DMS153 (cell line): ENCODE measurements around the gene CXCL13.
"Not testable (repeated sequence)": the region's sequence is repeated elsewhere in the genome, so short reads cannot be mapped to it uniquely, and the experiment has no call there.

ENCODE experiments used
- DNase-seq: peaks from one replicate; lab custom pipeline; 2025; lab: John Stamatoyannopoulos, UW

The CXCL13 gene

GRCh38 chr4:77605210-77605902, at the start of gene CXCL13:
Gene CXCL13, plus strand, starts transcription at chr4:77605820. Its CDS starts 46 bp downstream, at chr4:77605866.
- peak; percentile 37 for DNase-seq

GRCh38 chr4:77560170-77560569, 45.5 kb upstream of the CXCL13 start:
- no peak for DNase-seq

GRCh38 chr4:77561720-77562119, 43.9 kb upstream of the CXCL13 start:
- not testable (repeated sequence) for DNase-seq

- DNase-seq: peak; percentile 34
These were observed 41.4 kb upstream of the CXCL13 start for GRCh38 chr4:77564231-77564630.

GRCh38 chr4:77566148-77566547, 39.5 kb upstream of the CXCL13 start:
- DNase-seq: no peak

- no peak for DNase-seq
These were observed 38.1 kb upstream of the CXCL13 start for GRCh38 chr4:77567549-77567948.

- DNase-seq: not testable (repeated sequence)
These were observed 35.0 kb upstream of the CXCL13 start for GRCh38 chr4:77570508-77571214.

- DNase-seq: no peak
These were observed 29.3 kb upstream of the CXCL13 start for GRCh38 chr4:77576351-77576750.

- DNase-seq: no peak
These were observed 27.5 kb upstream of the CXCL13 start for GRCh38 chr4:77578145-77578544.

GRCh38 chr4:77579406-77580076, 26.1 kb upstream of the CXCL13 start:
- no peak for DNase-seq

GRCh38 chr4:77581724-77582123, 23.9 kb upstream of the CXCL13 start:
- no peak for DNase-seq

- DNase-seq: no peak
These were observed 23.5 kb upstream of the CXCL13 start for GRCh38 chr4:77582156-77582555.

- DNase-seq: no peak
These were observed 22.9 kb upstream of the CXCL13 start for GRCh38 chr4:77582711-77583110.

- DNase-seq: no peak
These were observed 18.7 kb upstream of the CXCL13 start for GRCh38 chr4:77586951-77587383.

GRCh38 chr4:77590482-77590881, 15.1 kb upstream of the CXCL13 start:
- DNase-seq: no peak

GRCh38 chr4:77591532-77591931, 14.1 kb upstream of the CXCL13 start:
- DNase-seq: no peak

- no peak for DNase-seq
These were observed 12.5 kb upstream of the CXCL13 start for GRCh38 chr4:77593101-77593500.

- DNase-seq: no peak
These were observed 11.6 kb upstream of the CXCL13 start for GRCh38 chr4:77593993-77594392.

- DNase-seq: no peak
These were observed 10.2 kb upstream of the CXCL13 start for GRCh38 chr4:77595364-77595973.

GRCh38 chr4:77599378-77599777, 6.2 kb upstream of the CXCL13 start:
- DNase-seq: no peak

GRCh38 chr4:77600521-77601451, 4.8 kb upstream of the CXCL13 start:
- DNase-seq: peak; percentile 6
